ENCODE results near the gene NR2E1. TPM values are rescaled to one million over a fixed set of nuclear protein-coding genes. Genes with fewer than 3 reads are reported as not detected.

NR2E1 gene
- total RNA-seq, 1 experiment from 2014 or later = not detected

- peaks cover 5% of the 10 kb centered on the region for H3K36me3 Mint-ChIP-seq (ENCODE audit: insufficient read depth, unreplicated experiment)
- TF ChIP-seq CTCF (IDR thresholded peaks at IDR 0.05; ENCODE audit: unreplicated experiment) = no peak
- peak; percentile 50 for DNase-seq
- CTCF ChIA-PET = interaction anchor here (0.6 kb wide), 1 partner anchor 138 kb away, joined by 5 read pairs; no protein-coding TSS in a partner anchor
- intact Hi-C loops (cut with micrococcal nuclease; ENCODE audit: unreplicated experiment) = no loop called here
- peaks cover 12% of the 10 kb centered on the region for H3K4me1 Mint-ChIP-seq (ENCODE audit: low read depth, unreplicated experiment)
- no TSS peak for BruUV-seq (replicated peaks)
- no peak overlapping the region for H3K27ac Mint-ChIP-seq (ENCODE audit: unreplicated experiment)
- H3K4me3 Mint-ChIP-seq (ENCODE audit: low read depth, unreplicated experiment) = peak overlapping the region; percentile 23
- peaks cover 74% of the 10 kb centered on the region for H3K27me3 Mint-ChIP-seq (ENCODE audit: unreplicated experiment)
- H3K9me3 Mint-ChIP-seq (ENCODE audit: low read depth, unreplicated experiment) = no peaks in the 10 kb centered on the region
Observed at GRCh38 chr6:108156180-108156937, 9.5 kb upstream of the NR2E1 start.

- H3K27me3 Mint-ChIP-seq (ENCODE audit: unreplicated experiment) = peaks cover 79% of the 10 kb centered on the region
- DNase-seq = no peak
- peaks cover 5% of the 10 kb centered on the region for H3K36me3 Mint-ChIP-seq (ENCODE audit: insufficient read depth, unreplicated experiment)
- BruUV-seq (replicated peaks) = no TSS peak
- CTCF ChIA-PET = no interaction called here
- peak overlapping the region; percentile 23 for H3K4me3 Mint-ChIP-seq (ENCODE audit: low read depth, unreplicated experiment)
- H3K27ac Mint-ChIP-seq (ENCODE audit: unreplicated experiment) = no peak overlapping the region
- H3K4me1 Mint-ChIP-seq (ENCODE audit: low read depth, unreplicated experiment) = peaks cover 12% of the 10 kb centered on the region
- no peaks in the 10 kb centered on the region for H3K9me3 Mint-ChIP-seq (ENCODE audit: low read depth, unreplicated experiment)
- TF ChIP-seq CTCF (IDR thresholded peaks at IDR 0.05; ENCODE audit: unreplicated experiment) = no peak
- intact Hi-C loops (cut with micrococcal nuclease; ENCODE audit: unreplicated experiment) = no loop called here
Observed at GRCh38 chr6:108156938-108157233, 8.9 kb upstream of the NR2E1 start.

- H3K9me3 Mint-ChIP-seq (ENCODE audit: low read depth, unreplicated experiment) = no peaks in the 10 kb centered on the region
- BruUV-seq (replicated peaks) = no TSS peak
- no peak overlapping the region for H3K27ac Mint-ChIP-seq (ENCODE audit: unreplicated experiment)
- peak overlapping the region; percentile 23 for H3K4me3 Mint-ChIP-seq (ENCODE audit: low read depth, unreplicated experiment)
- CTCF ChIA-PET = interaction anchor here (0.7 kb wide), 1 partner anchor 335 kb away, joined by 5 read pairs; no protein-coding TSS in a partner anchor
- peaks cover 12% of the 10 kb centered on the region for H3K4me1 Mint-ChIP-seq (ENCODE audit: low read depth, unreplicated experiment)
- no peak for DNase-seq
- H3K36me3 Mint-ChIP-seq (ENCODE audit: insufficient read depth, unreplicated experiment) = peaks cover 5% of the 10 kb centered on the region
- H3K27me3 Mint-ChIP-seq (ENCODE audit: unreplicated experiment) = peaks cover 84% of the 10 kb centered on the region
- intact Hi-C loops (cut with micrococcal nuclease; ENCODE audit: unreplicated experiment) = no loop called here
- TF ChIP-seq CTCF (IDR thresholded peaks at IDR 0.05; ENCODE audit: unreplicated experiment) = no peak
Observed at GRCh38 chr6:108157234-108157980, 8.4 kb upstream of the NR2E1 start.

- TF ChIP-seq CTCF (IDR thresholded peaks at IDR 0.05; ENCODE audit: unreplicated experiment) = no peak
- H3K36me3 Mint-ChIP-seq (ENCODE audit: insufficient read depth, unreplicated experiment) = peaks cover 5% of the 10 kb centered on the region
- no peak for DNase-seq
- CTCF ChIA-PET = interaction anchor here (0.7 to 1.2 kb wide), 2 partner anchors 335 to 1151 kb away, joined by 3 to 5 read pairs; no protein-coding TSS in a partner anchor
- H3K4me3 Mint-ChIP-seq (ENCODE audit: low read depth, unreplicated experiment) = peak overlapping the region; percentile 23
- H3K4me1 Mint-ChIP-seq (ENCODE audit: low read depth, unreplicated experiment) = peaks cover 12% of the 10 kb centered on the region
- no peak overlapping the region for H3K27ac Mint-ChIP-seq (ENCODE audit: unreplicated experiment)
- BruUV-seq (replicated peaks) = no TSS peak
- H3K27me3 Mint-ChIP-seq (ENCODE audit: unreplicated experiment) = peaks cover 88% of the 10 kb centered on the region
- intact Hi-C loops (cut with micrococcal nuclease; ENCODE audit: unreplicated experiment) = no loop called here
- no peaks in the 10 kb centered on the region for H3K9me3 Mint-ChIP-seq (ENCODE audit: low read depth, unreplicated experiment)
Observed at GRCh38 chr6:108157981-108158525, 7.8 kb upstream of the NR2E1 start.

Data from Calu3 (cell line).